Measurements from ENCODE around the gene AFAP1. TPM values are rescaled to one million over a fixed set of nuclear protein-coding genes. Genes with fewer than 3 reads are reported as not detected.

Gene AFAP1
- polyA plus RNA-seq, 3 donors: not detected

GRCh38 chr4:7815981-7816380 is 123.7 kb downstream of the AFAP1 start:
- Mint-ChIP-seq H3K4me3 (no peak overlapping the region), H3K27me3 (ENCODE audit: low read depth in 3 of 3) (peaks cover 3 to 17% (median 7%) of the 10 kb centered on the region in 3 donors), H3K9me3 (peaks cover 0 to 2% (median 0%) of the 10 kb centered on the region in 7 donors), H3K27ac (no peak overlapping the region), H3K36me3 (peaks cover 0 to 34% of the 10 kb centered on the region in 2 donors), H3K4me1 (no peaks in the 10 kb centered on the region)
- Histone ChIP-seq H3K36me3 (replicated peaks in 1 of 2; ENCODE audit: control insufficient read depth in 1 of 2, insufficient read depth in 2 of 2, low read length in 2 of 2) (no peaks in the 10 kb centered on the region), H3K9ac (ENCODE audit: insufficient read depth, low read length, poor library complexity, severe bottlenecking) (no peak overlapping the region), H4K20me1 (ENCODE audit: insufficient read depth, low read length) (no peaks in the 10 kb centered on the region), H3K27ac (ENCODE audit: low read depth in 1 of 2, low read length in 2 of 2) (no peak overlapping the region), H3K4me1 (ENCODE audit: control insufficient read depth in 1 of 2, insufficient read depth in 2 of 2, low read length in 2 of 2) (no peaks in the 10 kb centered on the region), H3K4me3 (replicated peaks in 1 of 3; ENCODE audit: low read depth in 2 of 3, low read length in 3 of 3) (no peak overlapping the region), H3K79me2 (ENCODE audit: insufficient read depth, low read length) (no peaks in the 10 kb centered on the region), H2AFZ (ENCODE audit: insufficient read depth, low read depth, low read length, poor library complexity, severe bottlenecking) (no peak overlapping the region), H3K27me3 (ENCODE audit: control insufficient read depth in 2 of 2, insufficient read depth in 2 of 2, low read length in 2 of 2) (no peaks in the 10 kb centered on the region), H3K9me3 (replicated peaks in 1 of 2; ENCODE audit: control insufficient read depth in 1 of 2, insufficient read depth in 1 of 2, low read length in 2 of 2) (no peaks in the 10 kb centered on the region), H3K4me2 (replicated peaks; ENCODE audit: extremely low read depth, low read length, poor library complexity, severe bottlenecking) (no peak overlapping the region)
- no CpG with 5 or more reads among the region's 1 CpG for WGBS (ENCODE audit: insufficient coverage)
- DNase-seq: no peak
- TF ChIP-seq CTCF (IDR thresholded peaks at IDR 0.05): no peak
- intact Hi-C loops (cut with micrococcal nuclease): no loop called here

- H3K36me3 ChIP-seq (replicated peaks in 1 of 2; ENCODE audit: control insufficient read depth in 1 of 2, insufficient read depth in 2 of 2, low read length in 2 of 2): no peaks in the 10 kb centered on the region
- no peaks in the 10 kb centered on the region for H3K4me1 ChIP-seq (ENCODE audit: control insufficient read depth in 1 of 2, insufficient read depth in 2 of 2, low read length in 2 of 2)
- peaks cover 0 to 2% (median 0%) of the 10 kb centered on the region in 7 donors for H3K9me3 Mint-ChIP-seq
- H3K27me3 Mint-ChIP-seq (ENCODE audit: low read depth in 3 of 3): peaks cover 3 to 16% (median 5%) of the 10 kb centered on the region in 3 donors
- H3K79me2 ChIP-seq (ENCODE audit: insufficient read depth, low read length): no peaks in the 10 kb centered on the region
- H4K20me1 ChIP-seq (ENCODE audit: insufficient read depth, low read length): no peaks in the 10 kb centered on the region
- H3K9ac ChIP-seq (ENCODE audit: insufficient read depth, low read length, poor library complexity, severe bottlenecking): no peak overlapping the region
- no peak overlapping the region for H3K4me3 Mint-ChIP-seq
- no peaks in the 10 kb centered on the region for H3K4me1 Mint-ChIP-seq
- H3K4me2 ChIP-seq (replicated peaks; ENCODE audit: extremely low read depth, low read length, poor library complexity, severe bottlenecking): no peak overlapping the region
- H3K36me3 Mint-ChIP-seq: peaks cover 0 to 34% of the 10 kb centered on the region in 2 donors
- H3K27ac Mint-ChIP-seq: no peak overlapping the region
- WGBS (ENCODE audit: insufficient coverage): 92% methylated on average over 2 of the region's 6 CpGs
- no peak for TF ChIP-seq CTCF (IDR thresholded peaks at IDR 0.05)
- no peaks in the 10 kb centered on the region for H3K27me3 ChIP-seq (ENCODE audit: control insufficient read depth in 2 of 2, insufficient read depth in 2 of 2, low read length in 2 of 2)
- intact Hi-C loops (cut with micrococcal nuclease): no loop called here
- H3K4me3 ChIP-seq (replicated peaks in 1 of 3; ENCODE audit: low read depth in 2 of 3, low read length in 3 of 3): no peak overlapping the region
- no peaks in the 10 kb centered on the region for H3K9me3 ChIP-seq (replicated peaks in 1 of 2; ENCODE audit: control insufficient read depth in 1 of 2, insufficient read depth in 1 of 2, low read length in 2 of 2)
- no peak for DNase-seq
- H3K27ac ChIP-seq (ENCODE audit: low read depth in 1 of 2, low read length in 2 of 2): no peak overlapping the region
- H2AFZ ChIP-seq (ENCODE audit: insufficient read depth, low read depth, low read length, poor library complexity, severe bottlenecking): no peak overlapping the region
Measured at GRCh38 chr4:7815562-7815961, 124.1 kb downstream of the AFAP1 start.
